Measurements from ENCODE around the gene CNTNAP2.

The CNTNAP2 gene

DNA sequence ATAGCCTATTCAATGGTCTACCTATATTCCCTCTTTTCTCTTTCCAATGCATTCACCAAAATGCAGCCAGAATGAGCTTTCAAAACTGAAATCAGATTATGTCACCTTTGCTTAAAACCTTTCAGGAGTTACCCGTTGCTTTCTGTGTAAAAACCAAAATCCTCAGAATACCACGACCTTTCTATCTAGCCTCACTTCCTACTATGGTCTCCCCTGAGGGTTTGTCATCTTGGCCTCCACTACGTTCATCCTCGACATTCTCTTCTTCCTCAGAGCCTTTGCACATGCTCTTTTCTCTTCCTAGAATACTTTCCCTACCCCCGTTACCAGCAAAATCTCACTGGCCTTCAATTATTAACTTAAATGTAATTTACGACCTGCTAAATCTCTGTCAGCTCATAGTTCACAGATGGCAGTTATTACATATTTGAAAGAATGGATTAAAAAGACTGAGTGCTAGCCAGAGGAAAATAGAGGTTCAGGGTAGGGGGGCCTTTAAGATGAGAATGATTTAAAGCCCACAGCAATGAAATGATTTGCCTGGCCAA, 2093.1 kb downstream of the CNTNAP2 start:
- DNase-seq (ENCODE audit: low spot score) = no peak

GRCh38 chr7:148210804-148211325, 2094.3 kb downstream of the CNTNAP2 start:
- no peak for DNase-seq (ENCODE audit: low spot score)

DNA sequence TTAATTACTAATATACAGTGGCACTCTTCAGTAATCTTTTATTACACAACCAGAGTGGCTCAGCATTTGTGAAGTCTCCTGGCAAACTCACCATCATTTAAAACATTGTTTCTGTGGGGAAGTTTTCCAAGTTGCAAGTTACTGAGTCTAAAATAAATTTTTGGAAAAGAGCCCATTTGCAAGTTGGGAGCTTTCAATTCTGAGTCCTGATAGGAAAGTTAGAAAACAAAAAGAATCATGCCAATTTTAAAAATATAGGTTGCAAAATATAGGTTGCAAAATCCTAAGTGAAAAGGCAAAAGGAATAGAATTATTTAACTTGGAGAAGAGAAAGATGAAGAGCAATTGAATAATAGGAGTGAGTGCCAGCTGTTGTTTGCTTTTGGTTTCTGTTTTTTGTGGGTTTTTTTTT, 2095.1 kb downstream of the CNTNAP2 start:
- DNase-seq (ENCODE audit: low spot score) = no peak

DNA sequence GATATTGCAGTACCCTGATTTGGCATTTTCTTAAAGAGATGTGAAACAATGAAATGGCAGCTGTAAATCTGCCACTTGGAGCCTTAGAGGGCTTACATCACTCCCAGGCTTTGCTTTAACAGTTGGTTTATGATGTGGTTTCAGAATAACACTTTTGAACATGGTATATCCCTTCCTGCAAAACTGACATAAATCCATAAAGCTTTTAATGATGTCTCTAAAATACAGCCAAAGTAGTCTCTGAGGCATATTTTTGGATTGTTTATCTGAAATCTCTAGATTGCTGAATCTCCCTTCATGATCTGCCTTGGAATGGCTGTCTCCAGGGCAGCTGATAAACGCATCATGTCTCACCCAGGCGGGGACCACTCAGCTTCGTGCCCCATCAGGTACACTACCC, 2096.1 kb downstream of the CNTNAP2 start:
- no peak for DNase-seq (ENCODE audit: low spot score)

DNA sequence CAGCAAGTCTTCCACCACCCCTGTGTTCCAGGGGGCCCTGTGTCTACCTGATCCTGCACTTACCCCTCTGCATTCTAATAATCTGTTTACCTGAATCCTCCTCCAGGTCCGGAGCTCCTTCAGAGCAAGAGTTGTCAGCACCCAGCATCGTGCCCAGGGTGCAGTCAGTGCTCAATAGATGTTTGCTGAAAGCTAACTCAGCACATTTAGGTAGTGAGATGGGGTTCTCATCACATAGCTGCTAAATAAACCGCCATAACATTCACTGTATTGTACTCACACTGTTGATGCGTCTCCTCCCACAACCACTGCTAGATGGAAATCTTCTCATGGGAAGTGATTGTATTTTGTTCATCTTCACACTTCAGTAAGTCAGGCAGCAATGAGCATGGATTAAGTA, 2097.5 kb downstream of the CNTNAP2 start:
- no peak for DNase-seq (ENCODE audit: low spot score)

- no peak for DNase-seq (ENCODE audit: low spot score)
Observed at GRCh38 chr7:148218603-148219002, 2102.0 kb downstream of the CNTNAP2 start.

GRCh38 chr7:148222721-148223120, 2106.1 kb downstream of the CNTNAP2 start:
- DNase-seq (ENCODE audit: low spot score) = no peak

DNA sequence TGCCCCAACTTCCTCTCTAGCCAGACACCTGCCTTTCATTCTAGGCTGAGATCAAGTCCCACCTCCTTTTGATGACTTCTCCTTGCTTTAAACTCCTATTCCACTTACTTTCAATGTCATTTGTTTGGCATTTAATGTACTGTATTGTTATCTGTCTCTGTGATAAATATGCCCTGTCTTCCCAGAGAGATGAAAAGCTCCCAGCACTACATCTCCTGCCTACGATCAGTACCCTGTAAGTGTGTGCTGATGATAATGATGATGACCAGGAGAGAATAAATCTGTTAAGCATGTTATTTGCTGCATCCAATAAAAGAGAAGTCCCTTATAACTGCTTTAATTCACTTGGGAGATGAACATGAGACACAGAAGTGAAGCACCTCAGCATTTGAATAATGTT, 2106.6 kb downstream of the CNTNAP2 start:
- no peak for DNase-seq (ENCODE audit: low spot score)

DNA sequence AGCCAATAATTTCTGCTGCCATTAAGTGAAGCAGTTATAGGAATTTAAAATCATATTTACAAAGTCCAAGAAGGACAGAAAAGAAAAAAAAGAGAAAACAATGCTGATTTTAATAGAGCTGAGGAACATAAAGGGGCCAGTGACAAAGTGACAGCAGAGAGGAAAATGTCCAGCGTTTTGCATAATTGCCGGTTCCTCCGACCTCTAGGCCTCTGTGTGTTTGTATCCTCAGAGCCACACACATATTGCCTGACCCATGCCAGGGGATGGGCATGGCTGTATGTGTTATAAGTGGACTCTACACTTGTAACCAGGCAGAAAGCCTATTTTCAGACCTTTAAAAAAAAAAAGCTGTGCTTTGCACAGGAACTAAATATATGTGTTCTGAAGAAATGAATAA, 2107.1 kb downstream of the CNTNAP2 start:
- no peak for DNase-seq (ENCODE audit: low spot score)

- no peak for DNase-seq (ENCODE audit: low spot score)
Observed at GRCh38 chr7:148230296-148230695, 2113.7 kb downstream of the CNTNAP2 start.

- DNase-seq (ENCODE audit: low spot score) = no peak
Observed at GRCh38 chr7:148230883-148231282, 2114.3 kb downstream of the CNTNAP2 start.

- DNase-seq (ENCODE audit: low spot score) = no peak
Observed at GRCh38 chr7:148232784-148233183, 2116.2 kb downstream of the CNTNAP2 start.

DNA sequence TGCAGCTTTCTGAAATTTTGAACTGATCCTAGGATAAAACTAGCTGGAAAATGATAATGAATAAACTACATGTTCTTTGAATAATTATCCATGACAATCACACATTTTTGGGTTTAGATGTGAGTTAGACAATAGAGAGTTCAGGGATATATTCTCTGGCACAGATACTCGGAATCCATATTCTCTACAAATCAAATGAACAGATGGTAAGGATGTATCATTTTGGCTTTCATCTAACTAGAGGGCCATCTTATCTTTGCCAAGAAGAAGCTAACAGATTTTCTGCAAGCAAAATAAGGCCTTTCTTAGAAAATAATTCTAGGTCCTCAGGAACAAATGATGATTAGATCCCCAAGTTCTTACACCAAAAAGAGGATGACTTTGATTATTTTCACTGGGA, 2118.1 kb downstream of the CNTNAP2 start:
- no peak for DNase-seq (ENCODE audit: low spot score)

DNA sequence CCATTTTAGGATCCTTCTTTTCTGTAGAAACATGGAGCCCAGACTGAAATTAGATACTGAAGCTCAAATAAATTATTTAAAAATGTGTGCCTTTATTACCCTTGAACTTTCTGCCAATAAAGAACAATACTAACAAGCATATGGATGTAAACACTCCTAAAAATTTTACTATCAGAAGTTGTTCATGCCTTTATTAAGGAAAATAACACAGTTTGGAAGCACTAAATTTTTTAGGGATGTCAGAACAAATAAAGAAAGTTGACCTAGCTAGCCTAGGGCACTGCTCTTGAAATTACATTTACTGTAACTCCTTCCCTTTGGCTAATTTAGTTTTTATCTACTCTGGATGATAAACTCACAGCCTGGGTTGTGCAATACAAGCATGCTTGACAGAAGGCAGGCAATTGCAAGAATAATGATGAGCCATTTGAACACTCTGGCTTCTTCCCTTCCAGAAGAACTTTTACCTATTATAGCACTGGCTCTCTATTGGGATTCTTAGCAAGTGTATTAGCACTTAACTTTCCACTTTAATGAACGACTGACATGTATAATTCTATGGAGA, 2122.2 kb downstream of the CNTNAP2 start:
- DNase-seq (ENCODE audit: low spot score) = no peak

GRCh38 chr7:148241700-148242293, 2125.2 kb downstream of the CNTNAP2 start:
- DNase-seq (ENCODE audit: low spot score) = no peak

DNA sequence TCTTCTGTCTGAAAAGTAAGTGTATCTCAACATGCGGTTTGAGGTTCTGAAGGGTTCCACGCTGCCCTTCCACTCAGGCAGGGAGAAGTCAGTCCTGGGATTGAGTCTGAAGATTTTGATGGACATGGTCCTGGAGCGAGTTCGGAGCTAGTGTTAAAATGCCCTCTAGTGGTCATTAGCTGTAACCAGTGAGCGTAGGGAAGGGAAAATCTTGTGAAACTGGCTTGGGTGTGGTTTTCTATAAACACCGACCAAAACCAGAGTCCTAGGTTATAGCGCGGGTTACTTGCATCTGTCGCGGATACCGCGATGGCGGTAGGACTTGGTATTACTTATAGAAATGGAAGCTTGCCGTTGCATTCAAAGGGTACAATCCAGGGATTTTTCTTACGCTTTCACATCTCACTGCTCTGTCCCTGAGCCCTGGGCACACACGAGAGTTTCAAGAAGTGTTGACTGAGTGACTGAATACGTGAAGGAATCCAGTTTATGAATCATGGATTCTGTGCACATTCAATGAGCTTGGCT, 2125.8 kb downstream of the CNTNAP2 start:
- peak; percentile 3 for DNase-seq (ENCODE audit: low spot score)

DNA sequence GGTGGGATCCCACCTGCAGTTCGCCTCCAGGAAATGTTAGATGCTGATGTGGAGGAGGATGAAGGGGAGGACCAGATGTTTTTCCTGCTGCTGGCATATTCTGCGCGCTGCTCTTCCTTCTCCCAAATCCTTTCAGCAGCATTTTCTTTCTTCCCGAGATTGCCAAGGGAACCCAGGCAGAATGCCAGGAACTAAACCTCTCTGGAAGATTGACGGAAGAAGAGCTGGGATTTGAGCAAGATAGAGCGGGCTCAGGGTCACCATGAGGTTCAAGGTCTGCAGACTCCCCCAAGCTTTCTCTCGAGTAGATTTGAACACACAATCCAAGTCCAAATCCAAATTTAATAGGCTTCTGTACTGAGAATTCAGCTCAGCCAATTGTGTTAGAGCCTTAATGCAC, 2128.8 kb downstream of the CNTNAP2 start:
- no peak for DNase-seq (ENCODE audit: low spot score)

- no peak for DNase-seq (ENCODE audit: low spot score)
Observed at GRCh38 chr7:148253629-148254028, 2137.0 kb downstream of the CNTNAP2 start.

- DNase-seq (ENCODE audit: low spot score) = no peak
Observed at GRCh38 chr7:148255333-148255732, 2138.7 kb downstream of the CNTNAP2 start.

- DNase-seq (ENCODE audit: low spot score) = no peak
Observed at GRCh38 chr7:148256433-148256832, 2139.8 kb downstream of the CNTNAP2 start.

- DNase-seq (ENCODE audit: low spot score) = no peak
Observed at GRCh38 chr7:148260599-148260998, 2144.0 kb downstream of the CNTNAP2 start.

DNA sequence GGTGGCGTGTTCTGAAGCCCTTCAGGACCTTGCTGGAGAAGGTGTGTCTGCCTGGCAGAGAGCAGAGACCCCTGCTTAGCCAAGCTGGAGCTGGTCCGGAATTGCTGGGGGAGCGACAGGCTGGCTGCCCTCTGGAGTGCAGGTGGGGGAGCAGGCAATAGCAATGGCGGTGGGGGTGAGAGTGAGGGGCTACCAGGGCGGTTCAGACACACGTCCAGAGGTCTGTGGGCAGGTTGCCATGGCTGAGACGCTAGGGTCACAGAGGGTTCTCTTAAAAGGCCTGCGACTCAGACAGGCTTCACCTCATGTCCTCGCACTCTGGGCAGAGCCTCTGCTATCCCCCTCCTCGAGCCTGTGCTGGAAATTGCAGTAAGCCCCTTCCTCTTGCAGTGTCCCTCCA, 2144.9 kb downstream of the CNTNAP2 start:
- DNase-seq (ENCODE audit: low spot score) = no peak

- DNase-seq (ENCODE audit: low spot score) = no peak
Observed at GRCh38 chr7:148261996-148262688, 2145.5 kb downstream of the CNTNAP2 start.
